ENCODE measurements around the gene COQ7. TPM values are rescaled to one million over a fixed set of nuclear protein-coding genes. Genes with fewer than 3 reads are reported as not detected.

Gene COQ7
- polyA plus RNA-seq, 1 of the 3 experiments (the other 2 are of a cell fraction) = 24.0 TPM

DNA sequence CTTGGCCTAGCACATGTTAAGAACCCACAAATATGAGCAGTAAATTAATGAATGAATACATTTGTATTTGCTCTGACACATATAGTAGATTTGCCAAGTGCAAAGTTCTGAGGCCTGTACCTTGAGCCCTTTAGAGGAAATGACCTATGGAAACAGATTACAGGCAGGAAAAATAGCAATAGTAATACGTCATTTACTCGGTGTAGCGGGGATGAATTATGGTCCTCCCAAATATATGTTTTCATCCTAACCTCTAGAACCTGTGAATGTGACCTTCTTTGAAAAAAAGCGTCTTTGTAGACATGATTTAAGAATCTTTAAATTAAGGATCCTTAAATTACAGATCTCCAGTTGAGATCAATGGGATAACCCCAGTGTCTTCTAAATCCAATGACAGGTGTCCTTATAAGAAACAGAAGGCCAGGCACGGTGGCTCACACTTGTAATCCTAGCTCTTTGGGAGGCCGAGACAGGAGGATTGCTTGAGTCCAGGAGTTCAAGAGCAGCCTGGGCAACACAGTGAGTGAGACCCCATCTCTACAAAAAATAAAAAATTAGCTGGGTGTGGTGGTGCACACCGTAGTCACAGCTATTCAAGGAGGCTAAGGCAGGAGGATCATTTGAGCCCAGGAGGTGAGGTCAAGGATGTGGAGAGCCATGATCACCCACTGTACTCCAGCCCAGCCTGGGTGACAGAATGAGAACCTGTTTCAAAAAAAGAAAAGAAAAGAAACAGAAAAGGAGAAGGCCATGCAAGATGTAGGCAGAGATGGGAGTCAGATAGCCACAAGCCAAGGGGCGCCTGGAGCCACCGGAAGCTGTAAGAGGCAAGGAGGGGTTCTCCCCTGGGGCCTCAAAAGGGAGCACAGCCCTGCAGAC, 41.2 kb downstream of the COQ7 start:
- ChIA-PET CTCF (interaction anchor here (1.1 to 7.7 kb wide), 3 partner anchors 22 to 280 kb away, joined by 3 to 35 read pairs (median 4); no protein-coding TSS in a partner anchor), POLR2A (no interaction called here)
- H3K9me3 ChIP-seq = no peaks in the 10 kb centered on the region
- H3K4me1 ChIP-seq (ENCODE audit: control insufficient read depth in 1 of 2, insufficient read depth in 2 of 2, low read depth in 1 of 2, low read length in 1 of 2) = peaks cover 3 to 5% of the 10 kb centered on the region in 2 experiments; a peak in 2 of 4 replicates
- no peak overlapping the region for H2AFZ ChIP-seq (ENCODE audit: low read depth)
- H4K20me1 ChIP-seq (ENCODE audit: insufficient read depth) = no peaks in the 10 kb centered on the region
- H3K4me2 ChIP-seq = no peak overlapping the region
- no peaks in the 10 kb centered on the region for H3K36me3 ChIP-seq (replicated peaks in 1 of 2; ENCODE audit: control insufficient read depth in 1 of 2, insufficient read depth in 2 of 2, low read length in 1 of 2)
- H3K27ac ChIP-seq (ENCODE audit: low read depth in 2 of 2, low read length in 1 of 2) = no peak overlapping the region
- no peak overlapping the region for H3K9ac ChIP-seq
- H3K79me2 ChIP-seq (ENCODE audit: insufficient read depth) = peaks cover 8% of the 10 kb centered on the region
- peaks cover 4% of the 10 kb centered on the region for H3F3A ChIP-seq (replicated peaks; ENCODE audit: insufficient read depth)
- TF ChIP-seq TAF1 (IDR thresholded peaks at IDR 0.05; ENCODE audit: borderline replicate concordance, low read depth, low read length) = no peak
- TF ChIP-seq, protein P1, sequence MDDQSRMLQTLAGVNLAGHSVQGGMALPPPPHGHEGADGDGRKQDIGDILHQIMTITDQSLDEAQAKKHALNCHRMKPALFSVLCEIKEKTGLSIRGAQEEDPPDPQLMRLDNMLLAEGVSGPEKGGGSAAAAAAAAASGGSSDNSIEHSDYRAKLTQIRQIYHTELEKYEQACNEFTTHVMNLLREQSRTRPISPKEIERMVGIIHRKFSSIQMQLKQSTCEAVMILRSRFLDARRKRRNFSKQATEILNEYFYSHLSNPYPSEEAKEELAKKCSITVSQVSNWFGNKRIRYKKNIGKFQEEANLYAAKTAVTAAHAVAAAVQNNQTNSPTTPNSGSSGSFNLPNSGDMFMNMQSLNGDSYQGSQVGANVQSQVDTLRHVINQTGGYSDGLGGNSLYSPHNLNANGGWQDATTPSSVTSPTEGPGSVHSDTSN (IDR thresholded peaks at IDR 0.05) = no peak
- TF ChIP-seq ELF1 (IDR thresholded peaks at IDR 0.05) = no peak
- TF ChIP-seq GABPA (IDR thresholded peaks at IDR 0.05; ENCODE audit: low read depth) = no peak
- TF ChIP-seq EP300 (IDR thresholded peaks at IDR 0.05; ENCODE audit: borderline replicate concordance in 1 of 2, low read depth in 1 of 2, low read length in 1 of 2) = no peak
- no peak for TF ChIP-seq CHD2 (IDR thresholded peaks at IDR 0.05; ENCODE audit: low read length, partially characterized antibody)
- TF ChIP-seq MEF2A (IDR thresholded peaks at IDR 0.05; ENCODE audit: borderline replicate concordance, low read depth) = no peak
- no peak for TF ChIP-seq RCOR1 (IDR thresholded peaks at IDR 0.05; ENCODE audit: low read length)
- TF ChIP-seq TCF12 (IDR thresholded peaks at IDR 0.05) = no peak
- TF ChIP-seq JUND (IDR thresholded peaks at IDR 0.05) = no peak
- TF ChIP-seq, protein P2, sequence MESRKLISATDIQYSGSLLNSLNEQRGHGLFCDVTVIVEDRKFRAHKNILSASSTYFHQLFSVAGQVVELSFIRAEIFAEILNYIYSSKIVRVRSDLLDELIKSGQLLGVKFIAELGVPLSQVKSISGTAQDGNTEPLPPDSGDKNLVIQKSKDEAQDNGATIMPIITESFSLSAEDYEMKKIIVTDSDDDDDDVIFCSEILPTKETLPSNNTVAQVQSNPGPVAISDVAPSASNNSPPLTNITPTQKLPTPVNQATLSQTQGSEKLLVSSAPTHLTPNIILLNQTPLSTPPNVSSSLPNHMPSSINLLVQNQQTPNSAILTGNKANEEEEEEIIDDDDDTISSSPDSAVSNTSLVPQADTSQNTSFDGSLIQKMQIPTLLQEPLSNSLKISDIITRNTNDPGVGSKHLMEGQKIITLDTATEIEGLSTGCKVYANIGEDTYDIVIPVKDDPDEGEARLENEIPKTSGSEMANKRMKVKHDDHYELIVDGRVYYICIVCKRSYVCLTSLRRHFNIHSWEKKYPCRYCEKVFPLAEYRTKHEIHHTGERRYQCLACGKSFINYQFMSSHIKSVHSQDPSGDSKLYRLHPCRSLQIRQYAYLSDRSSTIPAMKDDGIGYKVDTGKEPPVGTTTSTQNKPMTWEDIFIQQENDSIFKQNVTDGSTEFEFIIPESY (IDR thresholded peaks at IDR 0.05; ENCODE audit: borderline replicate concordance, low read depth) = no peak
- TF ChIP-seq GATA2 (CRISPR knock-in tag; IDR thresholded peaks at IDR 0.05) = no peak
- H3K9me2 ChIP-seq = no peaks in the 10 kb centered on the region
- no peak overlapping the region for H3K4me3 ChIP-seq (ENCODE audit: low read depth in 2 of 2, low read length in 1 of 2)
- H3K27me3 ChIP-seq (ENCODE audit: insufficient read depth) = no peaks in the 10 kb centered on the region
- 81% methylated on average over 9 of the region's 9 CpGs for WGBS (ENCODE audit: low lambda C conversion rate)
- no peak for DNase-seq

DNA sequence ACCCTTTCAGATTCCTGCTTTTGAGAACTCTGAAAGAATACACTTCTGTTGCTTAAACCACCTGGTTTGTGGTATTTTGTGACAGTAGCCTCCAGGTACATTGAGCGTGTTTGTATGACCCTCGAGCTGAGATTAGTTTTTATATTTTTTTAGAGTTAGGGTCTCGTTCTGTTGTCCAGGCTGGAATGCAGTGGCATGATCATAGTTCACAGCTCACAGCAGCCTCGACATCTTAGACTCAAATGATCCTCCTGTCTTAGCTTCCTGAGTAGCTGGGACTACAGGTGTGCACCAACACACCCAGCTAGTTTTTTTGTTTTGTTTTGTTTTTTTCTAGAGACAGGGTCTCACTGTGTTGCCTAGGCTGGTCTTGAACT, 41.9 kb downstream of the COQ7 start:
- no peaks in the 10 kb centered on the region for H3K36me3 ChIP-seq (replicated peaks in 1 of 2; ENCODE audit: control insufficient read depth in 1 of 2, insufficient read depth in 2 of 2, low read length in 1 of 2)
- POLR2A ChIA-PET = no interaction called here
- no peaks in the 10 kb centered on the region for H3K9me3 ChIP-seq
- no peak overlapping the region for H2AFZ ChIP-seq (ENCODE audit: low read depth)
- H3F3A ChIP-seq (replicated peaks; ENCODE audit: insufficient read depth) = peaks cover 4% of the 10 kb centered on the region
- no peak overlapping the region for H3K9ac ChIP-seq
- TF ChIP-seq POLR2AphosphoS5 (IDR thresholded peaks at IDR 0.05; ENCODE audit: low read depth, low read length) (no peak), TCF12 (IDR thresholded peaks at IDR 0.05) (no peak), GATA2 (CRISPR knock-in tag; IDR thresholded peaks at IDR 0.05) (no peak), TAF1 (IDR thresholded peaks at IDR 0.05; ENCODE audit: borderline replicate concordance, low read depth, low read length) (no peak), RFX5 (IDR thresholded peaks at IDR 0.05; ENCODE audit: low read length) (no peak), GABPA (IDR thresholded peaks at IDR 0.05; ENCODE audit: low read depth) (no peak)
- TF ChIP-seq, protein P3, sequence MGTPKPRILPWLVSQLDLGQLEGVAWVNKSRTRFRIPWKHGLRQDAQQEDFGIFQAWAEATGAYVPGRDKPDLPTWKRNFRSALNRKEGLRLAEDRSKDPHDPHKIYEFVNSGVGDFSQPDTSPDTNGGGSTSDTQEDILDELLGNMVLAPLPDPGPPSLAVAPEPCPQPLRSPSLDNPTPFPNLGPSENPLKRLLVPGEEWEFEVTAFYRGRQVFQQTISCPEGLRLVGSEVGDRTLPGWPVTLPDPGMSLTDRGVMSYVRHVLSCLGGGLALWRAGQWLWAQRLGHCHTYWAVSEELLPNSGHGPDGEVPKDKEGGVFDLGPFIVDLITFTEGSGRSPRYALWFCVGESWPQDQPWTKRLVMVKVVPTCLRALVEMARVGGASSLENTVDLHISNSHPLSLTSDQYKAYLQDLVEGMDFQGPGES (IDR thresholded peaks at IDR 0.05; ENCODE audit: low read depth, low read length) = no peak
- TF ChIP-seq, protein P1 (IDR thresholded peaks at IDR 0.05) = no peak
- TF ChIP-seq, protein P2 (IDR thresholded peaks at IDR 0.05; ENCODE audit: borderline replicate concordance, low read depth) = no peak
- CTCF ChIA-PET = interaction anchor here (1.1 to 7.7 kb wide), 2 partner anchors 23 to 280 kb away, joined by 3 to 35 read pairs; no protein-coding TSS in a partner anchor
- H4K20me1 ChIP-seq (ENCODE audit: insufficient read depth) = no peaks in the 10 kb centered on the region
- no peak overlapping the region for H3K4me2 ChIP-seq
- WGBS (ENCODE audit: low lambda C conversion rate) = 89% methylated on average over 4 of the region's 4 CpGs
- H3K27me3 ChIP-seq (ENCODE audit: insufficient read depth) = no peaks in the 10 kb centered on the region
- H3K79me2 ChIP-seq (ENCODE audit: insufficient read depth) = peaks cover 15% of the 10 kb centered on the region
- H3K4me1 ChIP-seq (ENCODE audit: control insufficient read depth in 1 of 2, insufficient read depth in 2 of 2, low read depth in 1 of 2, low read length in 1 of 2) = peaks cover 3 to 5% of the 10 kb centered on the region in 2 experiments; a peak in 2 of 4 replicates
- no peak for DNase-seq
- H3K9me2 ChIP-seq = no peaks in the 10 kb centered on the region
- no peak overlapping the region for H3K4me3 ChIP-seq (ENCODE audit: low read depth in 2 of 2, low read length in 1 of 2)
- H3K27ac ChIP-seq (ENCODE audit: low read depth in 2 of 2, low read length in 1 of 2) = no peak overlapping the region

Data from SK-N-SH (cell line).